HG02885 (cell line): ENCODE results near the gene DGKA.
"Not testable (repeated sequence)": the region's sequence is repeated elsewhere in the genome, so short reads cannot be mapped to it uniquely, and the experiment has no call there.

Experiments used
- ATAC-seq: cut with Tn5 transposase; IDR thresholded peaks from one replicate; pipeline ENCODE4 v1.9.1; 2021; ENCODE audit warnings: mild to moderate bottlenecking; ENCODE audit not compliant: unreplicated experiment, poor library complexity

The DGKA gene

DNA sequence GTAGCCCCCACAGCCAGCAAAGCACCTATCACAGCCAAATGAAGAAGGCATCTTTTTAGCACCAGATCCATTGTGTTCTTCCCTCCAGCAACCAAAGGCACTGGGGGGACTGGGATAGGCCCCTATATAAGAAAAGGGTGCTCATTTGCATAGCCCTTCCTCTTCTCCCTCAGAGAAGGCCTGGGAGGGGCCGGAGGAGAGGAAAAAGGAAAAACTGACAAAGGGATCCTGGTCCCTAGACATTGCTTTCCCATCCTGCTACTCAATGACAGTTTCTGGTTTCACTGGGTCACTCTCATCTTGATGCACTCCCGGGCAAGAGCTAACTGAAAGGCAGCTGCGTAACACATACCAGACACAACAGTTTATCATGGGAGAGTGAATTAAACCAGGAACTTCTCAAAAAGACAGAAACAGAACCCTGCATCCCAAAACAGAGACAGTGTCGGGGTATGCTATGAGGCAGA lies 35.0 kb downstream of the DGKA start, which contains the start of gene PMEL:
Gene PMEL (minus strand): TSS at position 102 of the 467 bp plus-strand sequence. CDS start 31 bp downstream, at position 71.
- no peak for ATAC-seq

DNA sequence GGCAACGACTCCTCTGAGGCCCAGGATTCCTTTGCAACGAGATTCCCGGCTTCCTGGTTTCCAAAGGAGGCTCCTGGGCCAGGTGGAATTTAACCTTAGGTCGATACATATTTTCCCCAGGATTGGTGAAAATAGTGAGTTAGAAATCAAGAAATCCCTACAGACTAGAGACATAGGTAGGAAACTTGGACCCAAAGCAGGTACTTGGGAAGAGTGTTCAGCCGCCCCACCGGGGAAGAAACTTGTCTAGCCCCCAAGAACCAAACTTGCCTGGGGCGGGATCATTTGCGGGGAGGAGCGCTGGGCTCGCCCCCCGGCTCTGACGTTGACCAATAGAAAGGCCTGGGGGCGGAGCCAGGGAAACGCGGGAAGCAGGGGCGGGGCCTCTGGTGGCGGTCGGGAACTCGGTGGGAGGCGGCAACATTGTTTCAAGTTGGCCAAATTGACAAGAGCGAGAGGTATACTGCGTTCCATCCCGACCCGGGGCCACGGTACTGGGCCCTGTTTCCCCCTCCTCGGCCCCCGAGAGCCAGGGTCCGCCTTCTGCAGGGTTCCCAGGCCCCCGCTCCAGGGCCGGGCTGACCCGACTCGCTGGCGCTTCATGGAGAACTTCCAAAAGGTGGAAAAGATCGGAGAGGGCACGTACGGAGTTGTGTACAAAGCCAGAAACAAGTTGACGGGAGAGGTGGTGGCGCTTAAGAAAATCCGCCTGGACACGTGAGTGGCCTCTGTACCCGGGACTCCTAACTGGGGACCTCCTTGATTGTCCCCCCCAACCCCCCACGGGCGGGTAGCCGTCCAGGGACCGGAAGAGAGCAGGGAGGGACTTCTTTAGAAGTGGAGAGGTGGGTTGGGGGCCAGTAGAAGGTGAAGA lies 35.7 kb downstream of the DGKA start, which contains the start of gene CDK2:
Gene CDK2 (plus strand): TSS at position 423 of the 874 bp plus-strand sequence. CDS start 179 bp downstream, at position 602.
- peak; percentile 98 for ATAC-seq

DNA sequence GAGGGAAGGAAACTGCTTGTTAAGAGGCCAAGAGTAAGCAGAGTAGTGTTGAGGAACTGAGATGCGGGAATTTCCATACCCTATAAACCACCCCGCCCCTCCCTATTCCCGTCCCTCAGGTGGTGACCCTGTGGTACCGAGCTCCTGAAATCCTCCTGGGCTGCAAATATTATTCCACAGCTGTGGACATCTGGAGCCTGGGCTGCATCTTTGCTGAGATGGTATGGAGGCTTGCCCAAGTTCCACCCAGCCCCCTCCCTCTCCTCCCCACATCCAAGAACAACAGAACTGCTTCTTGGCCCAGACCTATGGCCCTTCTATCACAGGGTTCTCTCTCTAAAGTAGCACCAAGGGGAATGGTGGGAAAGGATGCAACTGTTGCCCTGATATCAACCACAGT lies 38.4 kb downstream of the DGKA start:
- no peak for ATAC-seq

DNA sequence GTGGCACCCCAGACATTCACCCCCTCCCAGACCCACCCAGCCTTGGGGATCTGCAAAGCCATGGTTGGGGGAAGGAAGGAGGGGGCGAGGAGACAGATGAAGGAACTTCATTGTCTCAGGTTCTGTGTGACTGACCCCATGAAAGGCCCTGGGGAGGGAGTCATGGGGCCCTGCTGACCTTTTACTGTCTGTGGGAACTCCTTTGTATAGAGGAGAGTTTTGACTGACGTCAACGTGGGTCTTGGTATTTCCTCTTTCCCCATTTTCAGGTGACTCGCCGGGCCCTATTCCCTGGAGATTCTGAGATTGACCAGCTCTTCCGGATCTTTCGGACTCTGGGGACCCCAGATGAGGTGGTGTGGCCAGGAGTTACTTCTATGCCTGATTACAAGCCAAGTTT lies 39.8 kb downstream of the DGKA start:
- no peak for ATAC-seq

DNA sequence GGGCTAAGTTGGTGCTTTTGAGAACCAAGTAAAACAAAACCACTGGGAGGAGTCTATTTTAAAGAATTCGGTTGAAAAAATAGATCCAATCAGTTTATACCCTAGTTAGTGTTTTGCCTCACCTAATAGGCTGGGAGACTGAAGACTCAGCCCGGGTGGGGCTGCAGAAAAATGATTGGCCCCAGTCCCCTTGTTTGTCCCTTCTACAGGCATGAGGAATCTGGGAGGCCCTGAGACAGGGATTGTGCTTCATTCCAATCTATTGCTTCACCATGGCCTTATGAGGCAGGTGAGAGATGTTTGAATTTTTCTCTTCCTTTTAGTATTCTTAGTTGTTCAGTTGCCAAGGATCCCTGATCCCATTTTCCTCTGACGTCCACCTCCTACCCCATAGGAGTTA lies 41.1 kb downstream of the DGKA start:
- no peak for ATAC-seq

DNA sequence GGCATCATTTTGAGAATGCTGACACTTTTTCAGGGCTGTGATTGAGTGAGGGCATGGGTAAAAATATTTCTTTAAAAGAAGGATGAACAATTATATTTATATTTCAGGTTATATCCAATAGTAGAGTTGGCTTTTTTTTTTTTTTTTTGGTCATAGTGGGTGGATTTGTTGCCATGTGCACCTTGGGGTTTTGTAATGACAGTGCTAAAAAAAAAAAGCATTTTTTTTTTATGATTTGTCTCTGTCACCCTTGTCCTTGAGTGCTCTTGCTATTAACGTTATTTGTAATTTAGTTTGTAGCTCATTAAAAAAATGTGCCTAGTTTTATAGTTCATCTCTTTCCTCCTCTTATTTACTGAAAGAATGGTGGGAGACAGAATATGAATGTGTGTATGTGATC lies 41.5 kb downstream of the DGKA start:
- ATAC-seq: no peak

DNA sequence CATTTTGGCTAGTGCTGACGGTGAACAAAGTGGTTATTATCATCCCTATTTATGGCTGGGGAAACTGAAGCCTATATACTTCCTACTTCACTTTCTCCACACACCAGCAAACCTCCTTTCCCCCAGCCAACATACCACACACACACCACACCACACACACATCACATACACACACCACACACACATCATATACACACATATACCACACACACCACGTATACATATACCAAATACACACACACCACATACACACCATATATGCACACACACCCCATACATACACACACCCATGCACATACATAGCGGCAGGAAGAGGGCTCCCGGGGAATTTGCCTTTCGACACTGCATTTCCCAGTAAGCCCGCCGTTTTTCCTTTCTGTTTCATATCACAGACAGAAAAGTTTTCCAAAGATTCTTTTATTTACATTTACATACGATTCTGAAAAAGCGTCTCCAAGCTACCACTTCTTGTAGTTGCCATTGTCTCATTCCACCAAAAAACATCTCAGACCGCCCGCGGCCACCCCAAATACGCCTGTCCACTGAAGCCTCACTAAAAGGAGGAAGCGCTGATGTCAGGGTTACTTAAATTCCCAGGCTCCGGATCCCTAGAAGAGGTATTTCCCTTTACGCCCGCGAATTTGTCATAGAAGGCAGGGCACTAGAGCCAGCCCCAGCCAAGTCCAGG lies 42.1 kb downstream of the DGKA start:
- ATAC-seq: no peak

DNA sequence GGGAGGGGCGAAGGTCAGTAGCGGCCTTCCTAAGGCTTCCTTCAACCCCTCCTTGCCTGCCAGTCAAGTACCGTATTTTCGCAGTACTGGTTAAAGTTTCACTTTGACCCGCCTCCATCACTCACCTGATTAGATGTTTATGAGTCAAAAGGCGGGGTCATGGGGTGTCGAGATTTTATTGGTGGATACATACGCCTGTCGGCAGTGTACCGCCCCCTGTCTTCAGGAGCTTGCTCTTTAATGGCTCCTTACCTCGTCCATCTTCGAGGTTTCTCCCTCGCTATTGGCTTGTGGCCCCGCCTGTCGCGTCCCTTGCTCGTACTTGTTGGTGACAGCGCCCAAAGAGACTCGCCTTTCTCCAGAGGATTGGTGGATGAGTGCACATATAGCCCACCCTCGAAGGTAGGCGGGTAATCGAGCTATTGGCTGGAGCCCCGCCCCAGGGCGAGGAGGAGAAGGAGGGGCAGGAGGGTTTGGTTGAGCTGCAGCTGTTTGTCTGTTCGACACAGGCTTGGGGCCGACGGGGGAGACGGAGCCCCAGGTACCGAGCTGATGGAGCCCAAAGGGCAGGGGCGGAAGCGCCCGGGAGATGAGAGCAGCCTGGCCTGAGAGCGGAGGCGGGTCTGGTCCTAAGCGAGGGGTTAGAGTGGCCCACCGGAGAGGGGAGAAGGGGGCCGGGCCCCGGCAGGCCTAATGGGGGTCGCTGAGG lies 42.8 kb downstream of the DGKA start, which contains the start of gene RAB5B:
Gene RAB5B (plus strand): TSS at position 480 of the 709 bp plus-strand sequence. CDS start 12,883 bp downstream, outside the sequence.
- ATAC-seq: peak; percentile 92

DNA sequence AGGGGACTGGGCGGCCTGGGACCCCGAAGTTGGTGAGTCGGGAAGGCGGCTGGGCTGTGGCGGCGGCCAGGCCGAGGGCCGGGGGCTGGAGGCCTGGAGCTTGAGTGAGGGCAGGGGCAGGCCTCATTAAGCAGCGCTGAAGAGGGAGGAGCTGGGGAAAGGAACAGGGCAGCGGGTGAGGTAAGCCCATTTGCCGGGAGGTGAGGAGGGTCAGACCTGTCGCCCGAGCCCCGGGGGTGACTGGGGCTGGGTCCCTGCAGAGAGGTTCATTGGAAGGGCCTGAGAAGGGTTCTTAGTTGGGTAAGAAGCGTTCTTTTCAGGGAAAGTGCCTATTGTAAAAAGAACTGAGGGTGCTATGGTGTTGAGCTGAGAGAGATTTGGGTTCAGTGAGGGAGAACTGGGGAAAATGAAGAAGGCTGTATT lies 43.4 kb downstream of the DGKA start:
- ATAC-seq: peak; percentile 17

DNA sequence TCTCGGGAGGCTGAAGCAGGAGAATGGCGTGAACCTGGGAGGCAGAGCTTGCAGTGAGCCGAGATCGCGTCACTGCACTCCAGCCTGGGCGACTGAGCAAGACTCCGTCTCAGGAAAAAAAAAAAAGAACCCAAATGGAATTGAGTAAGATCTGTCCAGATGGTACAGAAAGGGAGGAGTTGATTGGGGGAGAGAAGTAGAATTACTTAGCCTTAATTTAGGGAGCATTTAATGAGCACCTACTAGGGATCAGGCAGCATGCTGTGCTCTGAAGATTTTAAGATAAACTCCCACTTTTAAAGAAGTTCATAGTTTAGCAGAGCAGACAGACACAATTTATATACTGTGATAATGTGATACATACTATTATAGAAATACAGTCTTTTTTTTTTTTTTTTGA lies 47.4 kb downstream of the DGKA start:
- no peak for ATAC-seq

DNA sequence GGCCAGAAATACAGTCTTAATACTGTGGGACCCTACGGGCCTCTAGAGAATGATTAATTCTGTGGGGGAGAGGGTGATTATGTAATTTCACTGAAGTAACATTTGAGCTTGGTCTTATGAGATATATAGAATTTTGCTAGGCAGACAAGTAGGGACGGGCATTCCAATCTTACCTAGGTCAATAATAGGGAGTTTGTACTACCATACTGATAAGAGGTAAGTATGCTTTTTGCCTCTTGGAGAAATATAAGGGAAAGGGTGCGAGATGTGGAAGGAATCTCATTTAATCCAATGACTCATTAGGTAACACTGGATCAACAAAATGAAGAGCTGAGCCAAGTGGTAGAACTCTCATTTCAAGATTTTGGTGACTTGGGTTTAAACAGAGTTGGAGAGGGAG lies 48.1 kb downstream of the DGKA start:
- ATAC-seq: no peak

DNA sequence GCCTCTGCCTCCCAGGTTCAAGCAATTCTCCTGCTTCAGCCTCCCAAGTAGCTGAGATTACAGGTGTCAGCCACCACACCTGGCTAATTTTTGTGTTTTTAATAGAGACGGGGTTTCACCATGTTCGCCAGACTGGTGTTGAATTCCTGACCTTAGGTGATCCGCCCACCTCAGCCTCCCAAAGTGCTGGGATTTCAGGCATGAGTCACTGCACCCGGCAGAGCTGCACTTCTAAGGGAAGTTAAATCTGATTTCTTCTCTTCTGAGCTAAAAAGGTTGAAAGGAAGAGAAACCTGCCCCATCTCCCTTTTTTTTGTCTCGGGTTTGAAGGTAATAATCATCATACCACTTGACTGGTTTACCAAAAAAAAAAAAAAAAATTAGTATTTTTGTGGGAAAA lies 50.9 kb downstream of the DGKA start:
- not testable (repeated sequence) for ATAC-seq

DNA sequence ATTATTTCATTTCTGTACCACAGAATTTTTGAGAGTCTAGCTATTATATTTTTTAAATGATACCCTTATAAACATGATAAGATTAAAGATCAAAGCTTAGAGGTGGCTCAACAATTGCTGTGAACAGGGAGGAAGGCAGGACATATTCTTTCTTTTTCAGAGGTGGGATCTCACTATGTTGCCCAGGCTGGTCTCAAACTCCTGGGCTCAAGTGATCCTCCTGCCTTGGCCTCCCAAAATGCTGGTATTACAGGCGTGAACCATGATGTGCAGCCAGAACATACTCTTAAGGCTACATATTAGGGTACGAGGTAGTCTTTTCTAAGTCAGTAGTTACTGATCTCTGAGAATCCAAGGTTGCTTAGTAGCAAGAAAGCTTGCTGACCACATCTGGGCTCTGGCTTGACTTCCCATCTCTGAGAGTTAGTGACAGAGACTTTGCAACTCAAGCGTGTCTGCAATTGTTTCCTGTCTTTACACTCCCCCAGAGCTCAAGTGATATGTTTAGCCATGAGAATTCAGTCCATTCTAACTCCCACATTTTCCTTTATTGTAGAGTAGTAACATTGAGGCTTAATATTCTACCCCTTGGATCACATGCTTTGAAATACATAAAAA lies 51.5 kb downstream of the DGKA start:
- ATAC-seq: peak; percentile 82

DNA sequence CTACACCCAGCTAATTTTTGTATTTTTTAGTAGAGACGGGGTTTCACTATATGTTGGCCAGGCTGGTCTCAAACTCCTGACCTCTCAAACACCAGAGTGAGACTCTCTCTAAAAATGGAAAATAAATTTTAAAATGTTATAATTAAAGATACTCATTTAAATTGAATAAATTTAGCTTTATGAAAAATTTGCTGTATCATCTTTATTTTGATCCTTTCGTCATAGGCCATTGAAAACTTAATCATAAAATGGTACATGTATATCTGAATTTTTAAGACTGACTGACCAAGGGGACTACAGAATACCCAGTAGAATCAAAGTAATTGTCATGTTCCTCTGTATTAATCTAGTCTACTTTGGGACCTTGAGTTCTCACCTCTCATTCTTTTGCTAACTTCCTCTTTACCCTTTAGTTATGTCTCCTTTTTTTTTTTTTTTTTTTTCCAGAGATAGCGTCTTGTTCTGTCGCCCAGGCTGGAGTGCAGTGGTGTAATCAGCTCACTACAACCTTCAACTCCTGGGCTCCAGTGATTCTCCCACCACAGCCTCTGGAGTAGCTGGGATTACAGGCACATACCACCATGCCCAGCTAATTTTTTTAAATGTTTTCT lies 52.4 kb downstream of the DGKA start:
- no peak for ATAC-seq

DNA sequence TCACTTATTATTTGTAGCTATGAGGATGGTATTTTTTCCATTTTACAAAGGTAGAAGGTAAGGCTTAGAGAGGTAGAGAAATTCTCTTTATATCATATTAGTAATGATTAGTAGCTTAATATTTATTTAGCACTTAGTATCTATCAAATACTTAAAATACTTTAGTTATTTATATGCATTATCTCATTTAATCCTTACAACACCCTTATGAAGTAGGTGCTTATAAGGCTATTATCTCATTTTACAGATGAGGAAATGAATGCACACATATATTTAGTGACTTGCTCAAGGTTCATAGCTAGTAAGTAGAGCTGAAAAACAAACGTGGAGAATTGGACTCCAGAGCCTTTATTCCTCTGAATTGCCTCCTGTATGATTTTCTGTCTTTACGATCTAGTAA lies 53.9 kb downstream of the DGKA start:
- no peak for ATAC-seq

DNA sequence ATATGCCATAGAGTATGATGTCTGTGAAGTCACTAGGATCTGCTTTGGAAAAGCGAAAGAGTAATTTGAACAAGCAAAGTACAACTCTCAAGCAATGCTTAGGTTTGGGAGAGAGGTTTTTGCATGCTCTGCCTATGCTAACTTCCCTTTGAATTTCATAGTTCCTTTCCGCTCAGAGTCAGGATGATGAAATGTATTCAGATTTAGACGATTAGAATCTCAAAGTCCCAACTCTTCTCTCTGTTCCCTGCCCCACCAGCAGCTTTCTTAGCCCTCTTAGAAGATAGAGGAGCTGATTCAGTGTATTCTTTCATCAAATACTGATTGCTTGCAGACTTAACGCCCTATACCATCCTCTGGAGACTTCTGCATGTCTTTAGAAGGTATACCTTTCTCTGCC lies 54.4 kb downstream of the DGKA start:
- ATAC-seq: no peak

DNA sequence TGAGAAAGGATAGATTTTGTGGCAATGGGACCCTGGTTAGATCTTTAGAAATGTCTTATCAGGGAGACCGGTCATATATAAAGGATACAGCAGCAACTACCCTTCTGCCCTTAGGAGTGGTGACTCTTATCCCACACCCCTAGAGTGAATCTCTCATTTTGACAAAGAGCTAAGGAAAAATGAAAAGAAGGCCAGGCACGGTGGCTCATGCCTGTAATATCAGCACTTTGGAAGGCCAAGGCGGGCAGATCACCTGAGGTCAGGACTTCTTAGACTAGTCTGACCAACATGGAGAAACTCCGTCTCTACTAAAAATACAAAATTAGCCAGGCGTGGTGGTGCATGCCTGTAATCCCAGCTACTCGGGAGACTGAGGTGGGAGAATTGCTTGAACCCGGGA lies 55.0 kb downstream of the DGKA start:
- not testable (repeated sequence) for ATAC-seq

DNA sequence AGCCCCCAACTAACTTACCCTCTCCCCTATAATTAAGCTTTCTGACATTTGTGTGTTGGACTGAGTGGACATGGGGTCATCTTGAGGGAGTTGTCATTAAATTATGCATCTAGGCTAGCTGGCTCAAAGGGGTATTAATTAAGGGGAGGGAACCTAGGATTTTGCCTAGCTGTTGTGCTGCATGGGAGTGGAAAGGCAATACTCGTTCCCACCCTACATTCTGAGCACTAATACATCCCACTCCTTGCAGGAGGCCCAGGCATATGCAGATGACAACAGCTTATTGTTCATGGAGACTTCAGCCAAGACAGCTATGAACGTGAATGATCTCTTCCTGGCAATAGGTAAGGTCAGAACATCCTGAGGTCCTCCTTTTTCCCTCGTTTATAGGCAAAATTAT lies 60.1 kb downstream of the DGKA start:
- no peak for ATAC-seq

DNA sequence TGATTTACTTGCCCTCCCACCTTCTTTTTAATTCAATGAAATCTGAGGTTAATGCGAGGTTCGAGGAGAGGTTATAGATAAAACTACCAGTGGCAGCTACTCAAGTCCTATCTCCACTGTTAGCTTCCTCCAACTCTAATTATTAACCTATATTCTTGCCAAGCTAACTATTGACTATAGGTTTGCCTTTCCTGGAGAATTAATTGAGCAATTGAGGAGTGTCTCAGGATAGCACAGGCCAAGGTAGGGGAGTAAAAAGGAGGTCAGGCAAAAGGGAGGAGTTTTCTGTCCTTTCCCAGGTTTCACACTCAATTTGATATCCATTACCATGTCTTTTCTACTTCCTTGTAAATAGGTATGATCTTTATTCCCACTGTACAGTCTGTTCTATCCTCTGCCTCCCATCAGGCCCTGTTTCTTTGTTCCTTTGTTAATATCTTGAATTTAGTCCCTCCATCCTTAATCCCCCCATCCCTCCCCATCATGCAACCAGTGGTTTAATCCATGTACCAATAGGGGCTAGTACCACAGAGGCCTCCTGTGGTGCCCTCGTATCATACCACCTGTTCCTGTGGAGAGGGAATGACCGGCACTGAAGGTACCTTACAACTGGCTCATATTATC lies 62.4 kb downstream of the DGKA start:
- ATAC-seq: no peak
